HG03108 (cell line): ENCODE measurements around the gene NCAPD2.
"Not testable (repeated sequence)": the region's sequence is repeated elsewhere in the genome, so short reads cannot be mapped to it uniquely, and the experiment has no call there.

ENCODE experiments used
- ATAC-seq: cut with Tn5 transposase; IDR thresholded peaks from one replicate; pipeline ENCODE4 v1.9.1; 2021; ENCODE audit warnings: moderate library complexity; ENCODE audit not compliant: unreplicated experiment

NCAPD2 gene

GRCh38 chr12:6548966-6549683, 55.2 kb downstream of the NCAPD2 start:
- no peak for ATAC-seq

- ATAC-seq = no peak
Measured at GRCh38 chr12:6549684-6550151, 55.8 kb downstream of the NCAPD2 start.

GRCh38 chr12:6550294-6551062, 56.6 kb downstream of the NCAPD2 start:
- no peak for ATAC-seq

- no peak for ATAC-seq
Measured at GRCh38 chr12:6551063-6551461, 57.2 kb downstream of the NCAPD2 start.

GRCh38 chr12:6551496-6552139, 57.7 kb downstream of the NCAPD2 start:
- ATAC-seq = no peak

GRCh38 chr12:6552140-6552551, 58.2 kb downstream of the NCAPD2 start:
- ATAC-seq = no peak

- no peak for ATAC-seq
Measured at GRCh38 chr12:6553051-6553868, 59.4 kb downstream of the NCAPD2 start.

GRCh38 chr12:6554168-6555017, 60.5 kb downstream of the NCAPD2 start:
- peak; percentile 46 for ATAC-seq

- ATAC-seq = peak; percentile 18
Measured at GRCh38 chr12:6555018-6555691, 61.3 kb downstream of the NCAPD2 start.

GRCh38 chr12:6556496-6556817, 62.6 kb downstream of the NCAPD2 start:
- not testable (repeated sequence) for ATAC-seq

- no peak for ATAC-seq
Measured at GRCh38 chr12:6556857-6557256, 63.0 kb downstream of the NCAPD2 start.

GRCh38 chr12:6558014-6558760, 64.3 kb downstream of the NCAPD2 start:
- not testable (repeated sequence) for ATAC-seq

- no peak for ATAC-seq
Measured at GRCh38 chr12:6559500-6559899, 65.6 kb downstream of the NCAPD2 start.

- no peak for ATAC-seq
Measured at GRCh38 chr12:6560501-6561205, 66.8 kb downstream of the NCAPD2 start.

- ATAC-seq = no peak
Measured at GRCh38 chr12:6562881-6563280, 69.0 kb downstream of the NCAPD2 start.

GRCh38 chr12:6563448-6564050, 69.6 kb downstream of the NCAPD2 start:
- no peak for ATAC-seq

GRCh38 chr12:6567112-6567670, 73.3 kb downstream of the NCAPD2 start:
- ATAC-seq = no peak
